Measurements from ENCODE around the gene FBXL5.

- TF ChIP-seq TAF1 (IDR thresholded peaks at IDR 0.05; ENCODE audit: low read depth, low read length) (no peak), POLR2A (IDR thresholded peaks at IDR 0.05; ENCODE audit: low read depth, low read length) (no peak), POLR2AphosphoS5 (IDR thresholded peaks at IDR 0.05; ENCODE audit: low read depth, low read length) (no peak), SPI1 (IDR thresholded peaks at IDR 0.05; ENCODE audit: low read depth, low read length) (no peak)
Observed at GRCh38 chr4:15691346-15692135, 36.4 kb upstream of the FBXL5 start.
